Chondrocyte (in vitro differentiated cells): Measurements from ENCODE around the gene BIVM. TPM values are rescaled to one million over a fixed set of nuclear protein-coding genes. Genes with fewer than 3 reads are reported as not detected.

ENCODE experiments used
- DNase-seq: peaks from one replicate; pipeline ENCODE4 v3.0.0; 2021; ENCODE audit warnings: mixed read lengths, low spot score
- H3K27ac Mint-ChIP-seq: one replicate; pipeline ENCODE4 v1.8.0; 2021; ENCODE audit warnings: mild to moderate bottlenecking, moderate library complexity, mixed read lengths; ENCODE audit not compliant: unreplicated experiment
- H3K27me3 Mint-ChIP-seq: 2 replicates; pipeline ENCODE4 v1.8.0; 2021; ENCODE audit warnings: low read depth, mixed read lengths
- H3K36me3 Mint-ChIP-seq: 2 replicates; pipeline ENCODE4 v1.8.0; 2021; ENCODE audit warnings: low read depth, mixed read lengths
- H3K4me1 Mint-ChIP-seq: 2 replicates; pipeline ENCODE4 v1.8.0; 2021; ENCODE audit warnings: low read depth, mild to moderate bottlenecking, mixed read lengths
- H3K4me3 Mint-ChIP-seq: one replicate; pipeline ENCODE4 v1.8.0; 2021; ENCODE audit warnings: mild to moderate bottlenecking, moderate library complexity, mixed read lengths; ENCODE audit not compliant: unreplicated experiment
- H3K9me3 Mint-ChIP-seq: 2 replicates; pipeline ENCODE4 v1.8.0; 2021; ENCODE audit warnings: low read depth, mixed read lengths
- total RNA-seq: library from RNA; stranded (reverse); gene quantifications from 3 replicates; pipeline ENCODE4 v1.2.1, GENCODE V29; 2021
- TF ChIP-seq, protein P1 (sequence below): fragments of 200-600 bp; sonication (generic); IDR thresholded peaks from 2 replicates; pipeline ENCODE4 v1.5.0; 2021; ENCODE audit warnings: antibody characterized with exemption, mild to moderate bottlenecking, moderate library complexity

The BIVM gene
- total RNA-seq, 1 donor from 2014 or later: 22.7 TPM

DNA sequence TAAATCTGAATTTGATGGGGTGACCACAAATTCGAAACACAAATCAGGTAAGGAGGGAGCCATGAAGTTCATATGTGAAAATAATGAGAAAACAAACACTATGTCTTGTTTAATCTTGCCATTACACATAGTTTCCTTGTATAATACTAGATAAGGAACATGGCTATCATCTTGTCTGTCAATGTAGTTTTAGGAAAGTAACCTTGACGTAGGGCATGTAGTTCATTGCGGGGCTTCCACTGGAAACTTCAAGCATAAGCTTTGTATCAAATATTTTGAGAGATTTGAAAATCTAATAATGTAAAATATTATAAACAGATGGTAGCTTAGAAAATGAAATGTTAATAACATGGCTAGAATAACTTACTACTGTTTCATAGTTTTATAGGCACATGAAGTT lies 8.8 kb downstream of the BIVM start:
- Mint-ChIP-seq H3K4me3 (no peak overlapping the region), H3K36me3 (peaks cover 15% of the 10 kb centered on the region), H3K4me1 (peaks cover 19% of the 10 kb centered on the region), H3K9me3 (peaks cover 13% of the 10 kb centered on the region), H3K27ac (no peak overlapping the region), H3K27me3 (no peaks in the 10 kb centered on the region)
- DNase-seq: no peak
- TF ChIP-seq, protein P1, sequence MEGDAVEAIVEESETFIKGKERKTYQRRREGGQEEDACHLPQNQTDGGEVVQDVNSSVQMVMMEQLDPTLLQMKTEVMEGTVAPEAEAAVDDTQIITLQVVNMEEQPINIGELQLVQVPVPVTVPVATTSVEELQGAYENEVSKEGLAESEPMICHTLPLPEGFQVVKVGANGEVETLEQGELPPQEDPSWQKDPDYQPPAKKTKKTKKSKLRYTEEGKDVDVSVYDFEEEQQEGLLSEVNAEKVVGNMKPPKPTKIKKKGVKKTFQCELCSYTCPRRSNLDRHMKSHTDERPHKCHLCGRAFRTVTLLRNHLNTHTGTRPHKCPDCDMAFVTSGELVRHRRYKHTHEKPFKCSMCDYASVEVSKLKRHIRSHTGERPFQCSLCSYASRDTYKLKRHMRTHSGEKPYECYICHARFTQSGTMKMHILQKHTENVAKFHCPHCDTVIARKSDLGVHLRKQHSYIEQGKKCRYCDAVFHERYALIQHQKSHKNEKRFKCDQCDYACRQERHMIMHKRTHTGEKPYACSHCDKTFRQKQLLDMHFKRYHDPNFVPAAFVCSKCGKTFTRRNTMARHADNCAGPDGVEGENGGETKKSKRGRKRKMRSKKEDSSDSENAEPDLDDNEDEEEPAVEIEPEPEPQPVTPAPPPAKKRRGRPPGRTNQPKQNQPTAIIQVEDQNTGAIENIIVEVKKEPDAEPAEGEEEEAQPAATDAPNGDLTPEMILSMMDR: no peak

DNA sequence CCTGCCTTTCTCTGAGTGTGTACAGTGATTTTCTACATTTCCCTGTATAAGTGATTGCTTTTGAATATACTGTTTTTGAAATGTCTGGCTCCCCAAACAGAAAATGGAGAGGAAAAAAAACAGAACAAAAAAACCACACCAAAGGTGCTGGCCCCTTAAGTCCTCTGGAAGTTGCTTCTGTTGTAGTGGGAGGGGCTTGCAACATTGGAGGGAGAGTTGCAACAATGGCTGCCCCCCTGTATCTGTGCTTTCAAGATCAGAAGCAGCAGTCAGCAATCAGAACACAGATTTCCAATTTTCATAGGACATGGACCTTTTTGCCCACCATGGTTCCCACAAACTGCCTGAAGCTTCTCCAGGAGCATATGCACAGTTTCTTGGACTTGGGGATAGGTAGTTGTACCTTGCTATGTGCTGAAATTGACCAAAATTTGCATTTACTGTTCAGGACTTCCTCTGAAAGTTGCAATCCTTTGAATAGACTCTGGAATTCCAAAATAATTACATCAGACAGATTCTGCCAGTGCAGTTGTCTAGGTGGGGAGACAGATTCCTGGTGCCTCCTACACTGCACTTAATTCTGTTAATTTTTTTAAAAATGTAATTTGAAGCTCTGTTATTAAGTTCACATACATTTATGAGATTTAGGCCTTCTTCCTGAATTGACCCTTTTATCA lies 13.8 kb downstream of the BIVM start:
- Mint-ChIP-seq H3K36me3 (peaks cover 12% of the 10 kb centered on the region), H3K27ac (peak overlapping the region; percentile 74), H3K4me3 (peak overlapping the region; percentile 6), H3K4me1 (peaks cover 34% of the 10 kb centered on the region), H3K9me3 (peaks cover 9% of the 10 kb centered on the region), H3K27me3 (no peaks in the 10 kb centered on the region)
- TF ChIP-seq, protein P1: no peak
- DNase-seq: no peak

DNA sequence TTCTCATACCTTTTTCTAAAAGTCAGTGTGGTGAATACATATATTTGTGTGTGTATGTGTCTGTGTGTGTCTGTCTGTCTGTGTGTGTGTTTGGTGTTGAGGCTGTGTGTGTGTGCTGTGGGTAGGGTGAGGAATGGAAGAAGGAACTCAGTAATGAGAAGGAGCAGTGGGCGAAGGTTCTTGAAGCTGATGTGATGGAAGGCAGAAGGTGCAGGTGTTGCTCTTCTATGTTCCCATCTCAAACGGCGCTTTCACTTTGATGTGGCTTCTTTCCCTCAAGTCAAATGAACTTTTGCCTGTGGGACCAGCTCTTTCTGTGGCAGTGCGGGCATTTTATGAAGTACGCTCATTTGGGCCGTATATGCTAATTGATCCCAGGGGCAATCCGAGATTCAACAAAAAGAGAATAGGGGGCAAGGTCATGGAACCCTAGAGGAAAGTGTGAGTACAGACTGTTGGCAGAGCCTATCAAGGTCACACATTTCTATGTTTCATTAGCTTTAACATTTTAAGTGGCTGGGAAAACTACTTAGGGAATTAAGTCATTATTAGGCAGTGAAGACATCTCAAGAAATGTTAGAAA lies 15.2 kb downstream of the BIVM start:
- no peak for DNase-seq
- Mint-ChIP-seq H3K27ac (peak overlapping the region; percentile 42), H3K27me3 (no peaks in the 10 kb centered on the region), H3K36me3 (peaks cover 17% of the 10 kb centered on the region), H3K9me3 (peaks cover 9% of the 10 kb centered on the region), H3K4me3 (no peak overlapping the region), H3K4me1 (peaks cover 35% of the 10 kb centered on the region)
- TF ChIP-seq, protein P1: no peak

DNA sequence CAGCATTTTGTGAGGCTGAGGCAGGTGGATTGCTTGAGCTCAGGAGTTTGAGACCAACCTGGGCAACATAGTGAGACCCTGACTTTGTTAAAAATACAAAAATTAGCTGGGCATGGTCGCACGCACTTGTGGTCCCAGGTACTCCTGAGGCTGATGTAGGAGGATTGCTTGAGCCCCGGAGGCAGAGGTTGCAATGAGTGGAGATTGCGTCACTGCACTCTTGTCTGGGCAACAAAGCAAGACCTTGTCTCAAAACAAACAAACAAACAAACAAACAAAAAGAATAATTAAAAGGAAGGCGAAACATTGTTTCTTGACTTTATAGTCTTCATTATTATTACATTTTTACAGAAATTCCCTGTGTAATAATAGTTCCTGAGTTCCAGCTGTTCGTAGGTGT lies 15.9 kb downstream of the BIVM start:
- no peak for DNase-seq
- no peak overlapping the region for H3K4me3 Mint-ChIP-seq
- H3K36me3 Mint-ChIP-seq: peaks cover 21% of the 10 kb centered on the region
- H3K9me3 Mint-ChIP-seq: peaks cover 9% of the 10 kb centered on the region
- H3K27me3 Mint-ChIP-seq: no peaks in the 10 kb centered on the region
- H3K27ac Mint-ChIP-seq: no peak overlapping the region
- peaks cover 35% of the 10 kb centered on the region for H3K4me1 Mint-ChIP-seq
- TF ChIP-seq, protein P1: no peak

DNA sequence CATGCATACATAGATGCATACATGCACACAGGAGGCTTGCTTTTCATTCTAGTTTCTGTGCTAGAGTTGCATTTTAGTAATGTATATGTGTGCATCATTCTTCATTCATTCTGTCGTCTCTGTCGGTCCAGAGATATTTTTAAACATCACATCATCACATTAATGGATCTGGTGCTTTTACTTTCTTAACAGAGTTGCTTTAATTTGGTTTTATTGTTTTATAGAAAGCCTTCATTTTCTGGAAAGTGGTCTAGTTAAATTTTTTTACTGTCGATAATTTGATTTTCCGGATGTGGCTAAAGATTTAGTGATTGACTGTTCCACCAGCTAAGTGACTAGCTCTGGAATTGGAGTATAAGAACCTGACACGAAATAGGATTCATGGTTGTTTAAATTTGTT lies 16.9 kb downstream of the BIVM start:
- H3K9me3 Mint-ChIP-seq: peaks cover 9% of the 10 kb centered on the region
- H3K4me1 Mint-ChIP-seq: peaks cover 35% of the 10 kb centered on the region

More for the DNA sequence above, 16.9 kb downstream of the BIVM start:
- no peak for DNase-seq
- peaks cover 19% of the 10 kb centered on the region for H3K36me3 Mint-ChIP-seq
- no peaks in the 10 kb centered on the region for H3K27me3 Mint-ChIP-seq
- no peak overlapping the region for H3K4me3 Mint-ChIP-seq
- H3K27ac Mint-ChIP-seq: peak overlapping the region; percentile 17
- TF ChIP-seq, protein P1: no peak
